ENCODE results near the gene RINT1. TPM values are rescaled to one million over a fixed set of nuclear protein-coding genes. Genes with fewer than 3 reads are reported as not detected.
"Not testable (repeated sequence)": the region's sequence is repeated elsewhere in the genome, so short reads cannot be mapped to it uniquely, and the experiment has no call there.

RINT1 gene
- total RNA-seq, 3 donors from 2014 or later: 12.4 to 15.6 (median 13.6) TPM

DNA sequence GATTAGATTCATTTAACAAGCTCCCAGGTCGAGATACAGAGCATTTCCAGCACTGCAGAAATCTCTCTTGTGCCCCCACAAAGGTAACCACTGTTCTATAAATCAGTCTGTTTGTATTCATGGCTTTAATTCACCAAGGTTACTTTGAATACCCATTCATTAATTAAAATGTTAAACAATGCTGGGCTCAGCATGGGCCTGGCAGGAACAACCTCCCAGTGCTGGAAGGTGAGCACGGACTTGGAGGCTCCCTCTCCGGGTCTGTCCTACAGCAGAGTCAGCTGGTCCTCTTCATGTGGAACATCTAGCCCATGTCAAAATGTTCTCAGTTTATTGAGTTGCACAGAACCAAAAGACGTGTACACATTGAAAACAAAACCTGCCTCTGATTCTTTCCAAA, 64.9 kb downstream of the RINT1 start:
- TF ChIP-seq, protein P1, sequence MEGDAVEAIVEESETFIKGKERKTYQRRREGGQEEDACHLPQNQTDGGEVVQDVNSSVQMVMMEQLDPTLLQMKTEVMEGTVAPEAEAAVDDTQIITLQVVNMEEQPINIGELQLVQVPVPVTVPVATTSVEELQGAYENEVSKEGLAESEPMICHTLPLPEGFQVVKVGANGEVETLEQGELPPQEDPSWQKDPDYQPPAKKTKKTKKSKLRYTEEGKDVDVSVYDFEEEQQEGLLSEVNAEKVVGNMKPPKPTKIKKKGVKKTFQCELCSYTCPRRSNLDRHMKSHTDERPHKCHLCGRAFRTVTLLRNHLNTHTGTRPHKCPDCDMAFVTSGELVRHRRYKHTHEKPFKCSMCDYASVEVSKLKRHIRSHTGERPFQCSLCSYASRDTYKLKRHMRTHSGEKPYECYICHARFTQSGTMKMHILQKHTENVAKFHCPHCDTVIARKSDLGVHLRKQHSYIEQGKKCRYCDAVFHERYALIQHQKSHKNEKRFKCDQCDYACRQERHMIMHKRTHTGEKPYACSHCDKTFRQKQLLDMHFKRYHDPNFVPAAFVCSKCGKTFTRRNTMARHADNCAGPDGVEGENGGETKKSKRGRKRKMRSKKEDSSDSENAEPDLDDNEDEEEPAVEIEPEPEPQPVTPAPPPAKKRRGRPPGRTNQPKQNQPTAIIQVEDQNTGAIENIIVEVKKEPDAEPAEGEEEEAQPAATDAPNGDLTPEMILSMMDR (IDR thresholded peaks at IDR 0.05): no peak
- no peaks in the 10 kb centered on the region for H3K36me3 ChIP-seq (ENCODE audit: low read depth)
- ATAC-seq (no peak), DNase-seq (no peak)
- intact Hi-C loops (cut with DNase I, micrococcal nuclease): no loop called here
- H3K4me1 ChIP-seq (ENCODE audit: low read depth): no peaks in the 10 kb centered on the region
- no peak overlapping the region for H3K4me3 ChIP-seq
- no peaks in the 10 kb centered on the region for H3K9me3 ChIP-seq

GRCh38 chr7:105599080-105599479, 67.1 kb downstream of the RINT1 start:
- ATAC-seq; intact Hi-C loops (cut with DNase I, micrococcal nuclease): not testable (repeated sequence)

GRCh38 chr7:105599551-105599950, 67.5 kb downstream of the RINT1 start:
- Histone ChIP-seq H3K4me3 (no peak overlapping the region), H3K36me3 (ENCODE audit: low read depth) (no peaks in the 10 kb centered on the region), H3K9me3 (no peaks in the 10 kb centered on the region), H3K4me1 (ENCODE audit: low read depth) (no peaks in the 10 kb centered on the region)
- intact Hi-C loops (cut with DNase I, micrococcal nuclease): no loop called here
- TF ChIP-seq, protein P1 (IDR thresholded peaks at IDR 0.05): no peak
- no peak for ATAC-seq
- no peak for DNase-seq

More at GRCh38 chr7:105599080-105599479, 67.1 kb downstream of the RINT1 start:
- H3K4me3 ChIP-seq; H3K4me1 ChIP-seq (ENCODE audit: low read depth); DNase-seq; H3K36me3 ChIP-seq (ENCODE audit: low read depth); H3K9me3 ChIP-seq: not testable (repeated sequence)

DNA sequence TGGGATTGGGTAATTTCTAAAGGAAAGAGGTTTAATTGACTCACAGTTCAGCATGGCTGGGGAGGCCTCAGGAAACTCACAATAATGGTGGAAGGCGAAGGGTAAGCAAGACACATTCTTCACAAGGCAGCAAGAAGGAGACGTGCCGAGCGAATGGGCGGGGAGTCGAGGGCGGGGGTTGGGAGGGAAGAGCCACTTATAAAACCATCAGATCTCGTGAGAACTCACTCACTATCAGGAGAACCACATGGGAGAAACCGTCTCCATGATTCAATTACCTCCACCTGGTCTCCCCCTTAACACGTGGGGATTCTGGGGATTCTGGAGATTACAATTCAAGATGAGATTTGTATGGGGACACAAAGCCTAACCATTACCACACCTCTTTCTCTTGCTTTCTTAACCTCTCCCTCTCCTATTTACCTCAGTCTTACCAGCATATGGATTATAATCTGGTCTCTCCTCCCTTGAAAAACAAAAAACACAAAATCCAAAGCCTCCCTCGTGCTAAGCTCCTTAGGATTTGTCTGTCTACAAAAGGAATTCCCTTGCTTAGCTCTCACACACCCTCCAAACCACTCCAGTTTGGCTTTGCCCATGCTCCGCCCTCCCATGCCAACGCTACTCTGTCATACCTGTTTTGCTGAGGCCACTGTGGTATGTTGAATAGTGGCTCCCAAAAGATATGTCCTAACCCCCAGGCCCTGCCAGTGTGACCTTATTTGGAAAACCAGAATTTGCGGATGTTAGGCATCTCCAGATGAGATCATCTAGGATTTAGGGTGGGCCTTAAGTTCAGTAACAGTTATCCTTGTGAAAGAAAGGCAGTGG, 68.9 kb downstream of the RINT1 start:
- ATAC-seq (no peak), DNase-seq (no peak)
- intact Hi-C loops (cut with DNase I, micrococcal nuclease): no loop called here
- Histone ChIP-seq H3K9me3 (no peaks in the 10 kb centered on the region), H3K4me1 (ENCODE audit: low read depth) (no peaks in the 10 kb centered on the region), H3K36me3 (ENCODE audit: low read depth) (no peaks in the 10 kb centered on the region), H3K4me3 (no peak overlapping the region)
- TF ChIP-seq, protein P1 (IDR thresholded peaks at IDR 0.05): no peak

DNA sequence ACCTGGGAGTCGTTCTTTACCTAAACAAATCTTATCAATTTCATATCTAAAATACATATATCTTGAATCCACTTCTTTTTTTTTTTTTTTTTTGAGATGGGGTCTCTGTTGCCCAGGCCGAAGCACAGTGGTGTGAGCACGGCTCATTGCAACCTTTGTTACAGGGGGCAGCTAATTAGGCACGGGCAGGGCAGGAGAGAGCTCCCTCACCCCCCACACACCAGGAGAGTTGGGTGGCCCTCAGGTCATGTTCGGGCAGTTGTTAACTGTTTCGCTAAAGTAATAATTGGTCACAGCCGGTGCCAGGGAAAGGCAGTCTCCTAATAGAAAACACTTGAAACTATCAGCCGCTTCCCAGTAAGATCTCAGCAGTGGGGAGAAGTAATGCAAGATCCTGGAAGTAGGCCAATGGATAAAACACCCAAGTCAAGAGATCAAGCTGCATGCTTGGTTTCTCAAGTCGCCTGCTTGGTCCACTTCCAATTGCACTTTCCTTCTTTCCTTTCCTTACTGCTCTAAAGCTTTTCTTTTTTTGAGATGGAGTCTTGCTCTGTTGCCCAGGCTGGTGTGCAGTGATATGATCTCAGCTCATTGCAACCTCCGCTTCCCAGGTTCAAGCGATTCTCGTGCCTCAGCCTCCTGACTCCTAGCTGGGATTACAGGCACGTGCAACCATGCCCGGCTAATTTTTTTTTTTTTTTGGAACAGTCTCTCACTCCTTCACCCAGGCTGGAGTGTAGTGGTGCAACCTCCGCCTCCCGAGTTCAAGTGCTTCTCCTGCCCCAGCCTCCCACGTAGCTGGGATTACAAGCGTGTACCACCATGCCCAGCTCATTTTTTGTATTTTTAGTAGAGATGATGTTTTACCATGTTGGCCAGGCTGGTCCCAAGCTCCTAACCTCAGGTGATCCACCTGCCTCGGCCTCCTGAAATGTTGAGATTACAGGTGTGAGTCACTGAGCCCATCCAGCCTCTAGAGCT, 70.6 kb downstream of the RINT1 start:
- H3K4me3 ChIP-seq: no peak overlapping the region
- DNase-seq: no peak
- H3K4me1 ChIP-seq (ENCODE audit: low read depth): no peaks in the 10 kb centered on the region
- TF ChIP-seq, protein P1 (IDR thresholded peaks at IDR 0.05): no peak
- ATAC-seq: no peak
- no peaks in the 10 kb centered on the region for H3K9me3 ChIP-seq
- intact Hi-C loops (cut with DNase I, micrococcal nuclease): no loop called here
- no peaks in the 10 kb centered on the region for H3K36me3 ChIP-seq (ENCODE audit: low read depth)
